ENCODE results near the gene HAX1.

- TF ChIP-seq, protein P1, sequence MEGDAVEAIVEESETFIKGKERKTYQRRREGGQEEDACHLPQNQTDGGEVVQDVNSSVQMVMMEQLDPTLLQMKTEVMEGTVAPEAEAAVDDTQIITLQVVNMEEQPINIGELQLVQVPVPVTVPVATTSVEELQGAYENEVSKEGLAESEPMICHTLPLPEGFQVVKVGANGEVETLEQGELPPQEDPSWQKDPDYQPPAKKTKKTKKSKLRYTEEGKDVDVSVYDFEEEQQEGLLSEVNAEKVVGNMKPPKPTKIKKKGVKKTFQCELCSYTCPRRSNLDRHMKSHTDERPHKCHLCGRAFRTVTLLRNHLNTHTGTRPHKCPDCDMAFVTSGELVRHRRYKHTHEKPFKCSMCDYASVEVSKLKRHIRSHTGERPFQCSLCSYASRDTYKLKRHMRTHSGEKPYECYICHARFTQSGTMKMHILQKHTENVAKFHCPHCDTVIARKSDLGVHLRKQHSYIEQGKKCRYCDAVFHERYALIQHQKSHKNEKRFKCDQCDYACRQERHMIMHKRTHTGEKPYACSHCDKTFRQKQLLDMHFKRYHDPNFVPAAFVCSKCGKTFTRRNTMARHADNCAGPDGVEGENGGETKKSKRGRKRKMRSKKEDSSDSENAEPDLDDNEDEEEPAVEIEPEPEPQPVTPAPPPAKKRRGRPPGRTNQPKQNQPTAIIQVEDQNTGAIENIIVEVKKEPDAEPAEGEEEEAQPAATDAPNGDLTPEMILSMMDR (conservative IDR thresholded peaks at IDR 0.05; ENCODE audit: low read length): no peak
- TF ChIP-seq EZH2phosphoT487 (IDR thresholded peaks at IDR 0.05; ENCODE audit: borderline replicate concordance): no peak
These were observed 33.7 kb downstream of the HAX1 start for GRCh38 chr1:154306151-154306550.

Data from Loucy (cell line).